Skeletal muscle tissue (tissue), 4 donors: ENCODE data around the gene DIP2A. TPM values are rescaled to one million over a fixed set of nuclear protein-coding genes. Genes with fewer than 3 reads are reported as not detected.
A peak's percentile ranks its signal among the peaks of the same experiment; 100 is the strongest.
"Not testable (repeated sequence)": the region's sequence is repeated elsewhere in the genome, so short reads cannot be mapped to it uniquely, and the experiment has no call there.

ENCODE experiments used
- H3K27ac ChIP-seq: one replicate; pipeline ENCODE4 v1.7.0; 2013; ENCODE audit warnings: mild to moderate bottlenecking, low read depth, low read length, inconsistent platforms
- H3K27me3 ChIP-seq, 3 donors: one replicate each; pipeline ENCODE4 v1.7.0; 2013; ENCODE audit warnings: low read length in 3 of 3; ENCODE audit not compliant: control insufficient read depth in 3 of 3, insufficient read depth in 3 of 3
- H3K36me3 ChIP-seq, 3 donors: one replicate each; pipeline ENCODE4 v1.7.0; 2013; ENCODE audit warnings: low read length in 3 of 3; ENCODE audit not compliant: control insufficient read depth in 3 of 3, insufficient read depth in 3 of 3
- H3K4me1 ChIP-seq, 3 donors: one replicate each; pipeline ENCODE4 v1.7.0; 2013; ENCODE audit warnings: low read length in 3 of 3, mild to moderate bottlenecking in 3 of 3; ENCODE audit not compliant: control insufficient read depth in 3 of 3, insufficient read depth in 3 of 3
- H3K4me3 ChIP-seq, 3 donors: one replicate each; pipeline ENCODE4 v1.7.0; 2013; ENCODE audit warnings: low read length in 3 of 3
- H3K9ac ChIP-seq, 3 donors: one replicate each; pipeline ENCODE4 v1.7.0; 2013; ENCODE audit warnings: low read length in 3 of 3, mild to moderate bottlenecking in 3 of 3, moderate library complexity in 2 of 3, low read depth in 1 of 3
- H3K9me3 ChIP-seq, 3 donors: one replicate each; pipeline ENCODE4 v1.7.0; 2013; ENCODE audit warnings: low read length in 3 of 3; ENCODE audit not compliant: control insufficient read depth in 3 of 3
- total RNA-seq: library from RNA; depleted of rRNA; stranded (reverse); fragments of >200 nt; gene quantifications from one replicate; pipeline ENCODE4 v1.2.3, GENCODE V29; 2014
- donor health status: Osteomylitis.

The DIP2A gene
- total RNA-seq, 1 donor from 2014 or later = 23.5 TPM

GRCh38 chr21:46509741-46510502 is 51.2 kb downstream of the DIP2A start:
- no peaks in the 10 kb centered on the region for H3K27me3 ChIP-seq
- no peak overlapping the region for H3K27ac ChIP-seq
- no peaks in the 10 kb centered on the region for H3K9me3 ChIP-seq
- peaks cover 0 to 2% (median under 1%) of the 10 kb centered on the region in 3 donors for H3K4me1 ChIP-seq
- H3K9ac ChIP-seq = no peak overlapping the region
- peaks cover 29 to 40% (median 30%) of the 10 kb centered on the region in 3 donors for H3K36me3 ChIP-seq
- H3K4me3 ChIP-seq = no peak overlapping the region

DNA sequence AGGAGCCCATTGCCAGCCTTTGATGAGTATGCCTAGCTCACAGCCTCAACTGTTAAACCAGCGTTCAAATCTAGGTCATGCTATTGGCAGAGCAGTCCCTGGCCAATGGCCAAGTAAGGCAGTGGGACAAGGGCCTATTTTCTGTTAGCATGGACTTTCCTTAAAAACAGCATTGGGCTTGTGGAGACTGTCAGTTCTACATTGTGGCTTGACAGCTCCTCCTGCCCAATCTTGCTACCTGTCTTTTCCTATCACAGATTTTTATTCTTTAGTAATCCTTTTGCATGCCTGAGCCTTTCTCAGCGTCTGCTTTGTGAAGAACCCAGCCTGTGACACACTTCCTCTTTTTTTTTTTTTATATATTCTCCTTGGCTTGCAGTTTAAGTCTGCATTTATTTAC is 56.4 kb downstream of the DIP2A start:
- H3K27ac ChIP-seq = no peak overlapping the region
- H3K27me3 ChIP-seq = no peaks in the 10 kb centered on the region
- H3K9me3 ChIP-seq = no peaks in the 10 kb centered on the region
- peak overlapping the region in 1 of 3 donors; percentile 51 for H3K9ac ChIP-seq
- no peak overlapping the region for H3K4me3 ChIP-seq
- peaks cover 19 to 36% (median 23%) of the 10 kb centered on the region in 3 donors for H3K36me3 ChIP-seq
- H3K4me1 ChIP-seq = peaks cover 0 to 4% (median 3%) of the 10 kb centered on the region in 3 donors

DNA sequence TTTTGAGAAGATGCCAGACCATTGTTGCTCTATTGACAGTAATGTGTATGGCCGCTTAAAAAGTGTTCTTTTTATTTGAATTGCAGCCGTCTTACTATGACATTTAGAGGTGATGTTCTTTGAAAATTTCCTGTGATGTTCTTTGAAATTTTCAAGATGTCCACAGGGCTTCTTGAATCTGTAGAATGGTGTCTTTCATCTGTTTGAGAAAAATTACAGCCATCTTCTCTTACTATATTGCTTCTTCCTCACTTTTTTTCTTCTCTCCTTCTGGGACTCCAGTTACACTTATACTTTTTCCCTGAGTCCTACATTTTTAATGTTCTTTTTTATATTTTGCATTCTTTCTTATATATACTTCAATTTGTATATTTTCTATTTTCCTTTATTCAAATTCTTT is 57.4 kb downstream of the DIP2A start:
- Histone ChIP-seq H3K27me3 (no peaks in the 10 kb centered on the region), H3K36me3 (peaks cover 15 to 30% (median 17%) of the 10 kb centered on the region in 3 donors), H3K4me1 (peaks cover 0 to 4% (median 3%) of the 10 kb centered on the region in 3 donors), H3K9ac (no peak overlapping the region), H3K27ac (no peak overlapping the region), H3K9me3 (no peaks in the 10 kb centered on the region), H3K4me3 (no peak overlapping the region)

DNA sequence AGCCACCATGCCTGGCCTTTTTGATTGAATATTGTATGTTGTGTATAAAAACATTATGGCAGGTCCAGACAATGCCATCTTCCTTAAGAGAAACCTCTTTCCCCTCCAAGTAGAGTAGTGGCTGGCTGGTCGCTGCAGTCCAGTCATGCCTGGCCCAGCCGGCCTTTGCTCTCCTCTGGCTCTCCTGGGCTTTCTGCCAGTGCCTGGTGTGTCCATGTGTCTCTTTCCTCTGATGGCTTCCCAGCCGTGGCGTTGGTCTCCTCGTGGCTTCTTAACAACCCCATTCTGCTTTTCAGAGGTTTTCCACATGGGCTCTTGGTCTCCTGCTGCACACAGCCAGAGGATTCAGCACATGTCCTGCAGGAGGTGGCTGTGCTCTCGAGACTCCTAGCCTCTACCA is 58.7 kb downstream of the DIP2A start:
- Histone ChIP-seq H3K27ac (no peak overlapping the region), H3K9me3 (no peaks in the 10 kb centered on the region), H3K9ac (no peak overlapping the region), H3K36me3 (peaks cover 3 to 17% (median 4%) of the 10 kb centered on the region in 3 donors), H3K4me3 (no peak overlapping the region), H3K4me1 (peaks cover 0 to 4% (median 3%) of the 10 kb centered on the region in 3 donors), H3K27me3 (no peaks in the 10 kb centered on the region)

GRCh38 chr21:46518983-46519583 is 60.4 kb downstream of the DIP2A start:
- no peak overlapping the region for H3K9ac ChIP-seq
- H3K36me3 ChIP-seq = peaks cover 3 to 17% (median 3%) of the 10 kb centered on the region in 3 donors
- H3K27me3 ChIP-seq = no peaks in the 10 kb centered on the region
- no peak overlapping the region for H3K27ac ChIP-seq
- H3K4me3 ChIP-seq = no peak overlapping the region
- H3K4me1 ChIP-seq = peaks cover 0 to 4% (median 3%) of the 10 kb centered on the region in 3 donors
- H3K9me3 ChIP-seq = no peaks in the 10 kb centered on the region

DNA sequence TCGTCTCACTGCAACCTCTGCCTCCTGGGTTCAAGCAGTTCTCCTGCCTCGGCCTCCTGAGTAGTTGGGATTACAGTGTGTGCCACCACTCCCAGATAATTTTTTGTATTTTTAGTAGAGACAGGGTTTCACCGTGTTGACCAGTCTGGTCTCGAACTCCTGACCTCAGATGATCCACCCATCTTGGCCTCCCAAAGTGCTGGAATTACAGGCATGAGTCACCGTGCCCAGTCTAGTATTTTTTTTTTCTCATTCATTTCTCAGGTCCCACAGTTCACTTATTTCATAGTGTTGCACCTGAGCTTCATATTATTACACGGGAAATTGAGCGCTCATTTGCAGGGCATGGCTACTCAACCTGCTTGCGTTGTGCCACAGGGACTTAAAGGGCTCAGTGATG is 68.7 kb downstream of the DIP2A start:
- H3K9me3 ChIP-seq, H3K9ac ChIP-seq, H3K27me3 ChIP-seq, H3K4me1 ChIP-seq, H3K4me3 ChIP-seq, H3K27ac ChIP-seq: not testable (repeated sequence)
- peaks cover 3 to 14% (median 10%) of the 10 kb centered on the region in 3 donors for H3K36me3 ChIP-seq

DNA sequence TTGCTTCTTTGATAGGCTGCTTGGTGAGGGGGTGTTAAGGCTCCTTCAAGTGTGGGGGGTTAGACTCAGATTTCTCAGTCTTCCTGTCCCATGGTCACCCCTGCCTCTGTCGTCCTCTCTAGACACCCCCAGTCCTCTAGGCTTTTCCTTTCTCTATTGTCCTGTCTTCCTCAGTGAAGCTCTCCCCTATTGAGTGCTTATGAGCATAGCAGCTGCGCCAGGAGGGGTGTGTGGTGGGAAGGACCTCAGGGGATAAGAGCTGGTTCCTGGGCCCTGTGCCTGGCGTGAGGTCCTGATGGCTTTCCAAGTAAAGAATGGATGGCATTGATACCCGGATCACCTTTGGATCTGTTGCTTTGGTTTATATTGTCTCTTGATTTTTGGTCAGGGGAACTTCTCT is 69.1 kb downstream of the DIP2A start:
- H3K4me3 ChIP-seq = no peak overlapping the region
- no peaks in the 10 kb centered on the region for H3K27me3 ChIP-seq
- H3K36me3 ChIP-seq = peaks cover 3 to 16% (median 11%) of the 10 kb centered on the region in 3 donors
- H3K9ac ChIP-seq = no peak overlapping the region
- H3K4me1 ChIP-seq = no peaks in the 10 kb centered on the region
- no peak overlapping the region for H3K27ac ChIP-seq
- H3K9me3 ChIP-seq = no peaks in the 10 kb centered on the region

DNA sequence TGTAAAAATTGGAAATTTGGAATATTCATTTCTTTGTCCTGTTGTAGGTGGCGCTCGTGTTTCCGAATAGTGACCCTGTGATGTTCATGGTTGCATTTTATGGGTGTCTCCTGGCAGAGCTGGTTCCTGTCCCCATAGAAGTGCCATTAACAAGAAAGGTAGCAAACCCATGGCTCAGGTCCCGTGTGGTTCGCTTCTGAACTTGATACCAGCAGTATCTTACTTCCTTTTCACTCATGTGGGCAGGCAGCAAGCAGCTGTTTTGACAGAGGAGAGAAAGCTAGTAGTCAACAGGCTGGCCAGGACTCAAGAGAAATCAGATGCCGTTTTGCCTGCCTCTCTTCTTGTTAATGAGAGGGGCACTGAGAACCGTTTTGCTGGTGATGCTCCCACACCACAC is 73.4 kb downstream of the DIP2A start:
- no peaks in the 10 kb centered on the region for H3K9me3 ChIP-seq
- peaks cover 27 to 48% (median 38%) of the 10 kb centered on the region in 3 donors for H3K36me3 ChIP-seq
- no peak overlapping the region for H3K4me3 ChIP-seq
- no peak overlapping the region for H3K9ac ChIP-seq
- H3K27me3 ChIP-seq = no peaks in the 10 kb centered on the region
- H3K4me1 ChIP-seq = no peaks in the 10 kb centered on the region
- H3K27ac ChIP-seq = no peak overlapping the region

DNA sequence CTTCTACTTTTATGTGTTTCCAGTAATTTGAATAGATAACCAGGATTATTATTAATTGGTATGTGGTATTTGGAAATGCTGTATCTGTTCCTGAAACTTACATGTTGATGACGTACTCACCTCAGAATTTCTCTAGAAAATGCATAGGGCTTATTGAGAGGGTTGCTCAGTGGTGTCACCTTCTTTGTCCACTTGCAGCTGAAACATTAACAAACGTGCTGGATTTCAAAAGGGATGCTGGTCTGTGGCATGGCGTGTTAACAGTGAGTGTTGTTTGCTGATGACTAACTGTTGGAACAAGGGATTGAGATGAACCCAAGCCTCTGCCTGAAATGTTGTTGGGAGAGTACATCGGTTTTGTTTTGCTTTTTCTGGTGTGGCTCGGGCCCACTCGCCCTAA is 78.3 kb downstream of the DIP2A start:
- Histone ChIP-seq H3K9ac (no peak overlapping the region), H3K4me3 (no peak overlapping the region), H3K36me3 (peaks cover 69 to 82% (median 77%) of the 10 kb centered on the region in 3 donors), H3K4me1 (no peaks in the 10 kb centered on the region), H3K9me3 (no peaks in the 10 kb centered on the region), H3K27me3 (no peaks in the 10 kb centered on the region), H3K27ac (no peak overlapping the region)

DNA sequence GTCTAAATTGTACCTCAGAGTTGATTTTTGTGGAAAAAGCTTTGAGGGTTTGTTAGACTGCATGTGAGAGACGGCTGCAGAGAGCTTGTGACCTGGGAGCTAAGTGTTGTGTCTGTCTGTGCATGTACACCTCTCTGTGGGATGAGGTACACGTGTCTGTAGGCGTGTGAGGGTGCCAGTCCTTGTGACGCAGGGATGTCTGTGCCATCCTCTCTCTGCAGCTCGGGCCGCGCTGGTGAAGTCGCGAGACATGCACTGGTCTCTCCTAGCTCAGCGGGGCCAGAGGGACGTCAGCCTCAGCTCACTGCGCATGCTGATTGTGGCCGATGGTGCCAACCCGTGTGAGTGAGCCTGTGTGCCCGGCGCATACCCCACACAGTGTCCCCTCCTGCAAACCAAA is 79.6 kb downstream of the DIP2A start:
- no peak overlapping the region for H3K27ac ChIP-seq
- H3K4me1 ChIP-seq = no peaks in the 10 kb centered on the region
- no peaks in the 10 kb centered on the region for H3K9me3 ChIP-seq
- no peak overlapping the region for H3K9ac ChIP-seq
- no peaks in the 10 kb centered on the region for H3K27me3 ChIP-seq
- peaks cover 72 to 85% (median 84%) of the 10 kb centered on the region in 3 donors for H3K36me3 ChIP-seq
- no peak overlapping the region for H3K4me3 ChIP-seq
